Activated naive CD4-positive, alpha-beta T cell treated with anti-CD3 and anti-CD28 coated beads, Interleukin-2, amount 50 U/mL, for 16 hours (primary cell): Measurements from ENCODE around the gene NADK.

Source experiments
- DNase-seq: peaks from one replicate; pipeline ENCODE4 v3.0.0-alpha.2; 2020

The NADK gene

GRCh38 chr1:1786836-1787605 is 8.8 kb upstream of the NADK start:
- DNase-seq = no peak

DNA sequence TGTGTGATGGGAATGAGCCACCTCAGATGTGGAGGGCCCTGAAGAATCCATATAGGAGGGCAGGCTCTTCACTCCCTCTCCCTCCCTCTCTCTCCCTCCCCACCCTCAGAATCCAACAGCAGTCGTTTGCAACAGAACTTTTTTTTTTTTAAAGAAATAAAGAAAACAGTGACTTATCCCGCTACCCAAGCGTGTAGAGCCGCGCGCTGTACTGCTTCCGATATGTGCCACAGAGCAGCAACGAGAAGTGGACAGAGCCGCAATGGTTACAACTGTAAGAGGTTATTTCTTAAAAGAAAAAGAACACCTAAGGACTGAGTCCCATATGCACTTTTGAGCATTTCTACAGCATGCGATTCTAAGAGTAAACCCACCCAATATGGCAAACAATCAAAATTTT is 7.4 kb upstream of the NADK start:
- no peak for DNase-seq

- no peak for DNase-seq
Measured at GRCh38 chr1:1784933-1785332, 6.7 kb upstream of the NADK start.

DNA sequence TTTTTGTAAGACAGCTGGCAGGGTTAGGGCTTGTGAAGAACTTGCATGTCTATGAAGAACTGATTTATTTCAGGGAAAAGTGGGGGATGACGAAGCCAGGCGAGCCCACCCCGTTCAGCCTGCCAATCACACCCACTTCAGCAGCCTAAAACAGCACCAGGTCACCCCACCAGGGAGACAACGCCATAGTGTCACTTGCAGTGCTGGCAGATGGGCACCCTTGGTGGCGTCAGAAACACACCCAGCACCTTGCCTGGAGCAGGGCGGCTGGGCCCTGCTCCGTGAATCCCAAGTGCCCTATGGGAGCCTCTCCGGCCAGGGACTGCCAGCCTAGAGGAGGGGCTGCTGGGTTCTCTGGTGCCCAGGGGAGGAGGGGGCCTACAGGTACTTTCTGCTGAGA is 5.0 kb upstream of the NADK start:
- no peak for DNase-seq

DNA sequence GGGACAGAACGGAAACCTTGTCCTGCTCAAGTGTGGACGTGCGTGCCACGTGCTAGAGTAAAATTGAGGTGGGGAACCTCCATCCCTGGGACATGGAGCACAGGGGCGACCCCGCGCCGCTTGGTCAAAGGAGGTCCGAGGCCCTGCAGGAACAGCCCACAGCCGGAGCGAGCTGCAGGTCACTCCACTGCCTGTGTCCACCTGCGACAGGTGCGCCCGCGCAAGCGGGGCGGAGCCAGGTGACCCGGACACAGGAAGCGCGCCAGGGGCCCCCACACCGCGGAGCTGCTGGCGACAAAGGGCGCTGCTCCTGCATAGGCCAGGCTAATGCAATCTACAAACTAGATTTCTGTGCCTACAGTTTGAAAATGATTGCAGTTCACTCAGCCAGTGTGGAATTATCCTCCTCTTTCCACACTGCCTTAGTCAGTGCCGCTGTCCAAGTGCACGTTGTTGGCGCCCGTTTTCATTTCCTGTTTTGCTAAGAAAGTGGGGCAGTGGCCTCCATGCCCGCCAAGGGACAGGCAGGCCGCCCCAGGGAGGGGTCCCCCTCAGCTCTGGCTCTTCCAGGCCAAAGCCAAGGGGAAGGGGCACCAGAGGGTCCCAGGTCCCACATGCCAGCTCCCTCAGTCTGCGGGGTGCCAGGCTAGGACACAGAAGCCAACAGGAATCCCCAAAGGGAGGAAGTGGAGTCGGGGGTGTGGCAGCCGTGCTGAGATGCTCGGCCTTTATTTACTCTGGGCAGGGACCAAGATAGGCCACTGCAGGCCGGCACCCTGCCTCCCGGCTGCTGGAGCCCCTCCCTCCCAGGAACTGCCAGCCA is 4.3 kb upstream of the NADK start:
- no peak for DNase-seq

DNA sequence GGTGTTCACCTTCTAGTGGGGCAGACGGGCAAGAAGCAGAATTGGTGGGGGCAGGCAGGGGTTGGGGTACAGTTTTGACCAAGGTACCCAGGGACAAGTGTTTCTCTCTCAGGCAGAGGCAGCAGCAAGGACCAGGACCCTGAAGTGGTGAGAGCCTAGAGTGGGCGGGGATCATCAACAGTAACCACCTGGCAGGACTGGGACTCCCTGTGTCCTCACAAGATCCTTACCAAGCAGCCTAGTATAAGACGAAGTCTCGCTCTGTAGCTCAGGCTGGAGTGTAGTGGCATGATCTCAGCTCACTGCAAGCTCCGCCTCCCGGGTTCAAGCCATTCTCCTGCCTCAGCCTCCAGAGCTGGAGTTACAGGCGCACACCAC is 3.2 kb upstream of the NADK start:
- no peak for DNase-seq

- no peak for DNase-seq
Measured at GRCh38 chr1:1780598-1781525, 2.6 kb upstream of the NADK start.

DNA sequence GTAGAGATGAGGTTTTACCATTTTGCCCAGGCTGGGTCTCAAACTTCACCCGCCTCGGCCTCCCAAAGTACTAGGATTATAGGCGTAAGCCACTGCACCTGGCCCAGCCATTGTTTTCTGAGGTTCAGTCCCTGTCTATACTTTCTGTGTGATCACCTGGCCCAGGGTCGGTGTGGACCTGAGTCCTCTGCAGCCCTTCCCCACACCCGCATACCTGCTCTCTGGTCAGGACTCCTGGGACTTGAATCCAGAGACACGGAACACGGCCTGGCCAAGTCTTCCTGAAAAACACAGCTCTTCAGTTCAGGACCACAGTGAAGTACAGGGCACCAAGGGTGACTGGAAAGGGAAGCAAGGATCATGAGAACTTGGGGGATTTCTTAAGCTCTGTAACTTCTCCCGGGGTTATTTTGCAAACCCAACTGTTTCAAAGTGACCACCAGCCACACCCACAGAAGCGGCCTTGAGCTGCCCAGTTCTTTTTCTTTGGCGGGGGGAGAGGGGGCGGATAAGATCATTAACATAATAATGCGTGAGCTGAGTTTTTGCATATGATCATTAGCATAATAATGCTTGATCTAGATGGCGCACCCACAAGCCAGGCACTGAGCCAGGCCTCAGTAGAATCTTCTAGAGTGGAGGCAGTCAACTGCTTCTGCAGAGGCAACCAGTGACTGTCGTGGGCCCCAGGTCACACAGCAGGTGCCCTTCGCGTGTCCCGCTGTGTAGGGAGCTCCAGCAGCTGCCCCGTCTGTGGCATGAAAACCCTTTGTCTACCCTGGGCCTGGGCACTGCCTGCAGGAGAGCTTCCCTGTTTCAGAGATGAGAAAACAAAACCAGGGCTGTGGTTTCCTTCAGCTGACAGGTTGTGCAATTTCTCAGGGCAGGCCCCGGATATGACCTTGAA is 1.7 kb upstream of the NADK start:
- peak; percentile 25 for DNase-seq

GRCh38 chr1:1779320-1779675 is 1.0 kb upstream of the NADK start:
- DNase-seq = no peak

- DNase-seq = peak; percentile 78
Measured at GRCh38 chr1:1778663-1779319, 521 bp upstream of the NADK start.

DNA sequence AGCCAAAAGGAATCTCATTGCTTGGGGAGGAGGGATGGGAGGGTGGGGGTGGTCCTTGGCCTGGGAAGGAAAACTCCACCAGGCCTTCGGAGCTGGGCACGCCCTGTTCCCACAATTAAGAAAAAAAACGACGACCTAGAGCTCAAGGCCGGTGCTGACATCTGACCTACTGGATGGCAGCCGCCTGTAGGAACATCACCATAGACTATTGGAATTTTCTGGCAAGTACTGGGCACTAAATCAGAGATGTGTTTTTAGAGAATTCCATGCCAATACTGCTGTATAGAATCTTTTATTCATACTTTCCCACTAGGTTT is 729 bp downstream of the NADK start:
- no peak for DNase-seq

- DNase-seq = no peak
Measured at GRCh38 chr1:1776672-1777582, 1.3 kb downstream of the NADK start.

- no peak for DNase-seq
Measured at GRCh38 chr1:1775327-1776226, 2.7 kb downstream of the NADK start.

- DNase-seq = no peak
Measured at GRCh38 chr1:1773874-1774273, 4.4 kb downstream of the NADK start.

- DNase-seq = no peak
Measured at GRCh38 chr1:1771096-1771495, 7.2 kb downstream of the NADK start.

DNA sequence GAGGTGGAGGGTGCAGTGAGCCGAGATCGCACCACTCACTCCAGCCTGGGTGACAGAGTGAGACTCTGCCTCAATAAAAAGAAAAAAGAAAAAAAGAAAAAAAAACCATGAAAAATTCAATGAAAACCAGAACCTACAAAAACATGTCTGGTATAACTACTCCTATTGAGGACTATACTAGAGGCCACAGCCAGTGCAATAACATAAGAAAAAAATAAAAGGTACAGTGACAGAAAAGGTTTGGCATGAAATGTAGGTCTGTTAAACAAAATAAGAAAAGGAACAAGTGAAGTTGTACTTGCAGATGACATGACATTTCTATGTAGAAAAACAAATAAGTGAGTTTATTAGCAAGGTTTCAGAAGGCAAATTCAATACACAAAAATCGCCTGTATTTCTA is 8.2 kb downstream of the NADK start:
- no peak for DNase-seq

DNA sequence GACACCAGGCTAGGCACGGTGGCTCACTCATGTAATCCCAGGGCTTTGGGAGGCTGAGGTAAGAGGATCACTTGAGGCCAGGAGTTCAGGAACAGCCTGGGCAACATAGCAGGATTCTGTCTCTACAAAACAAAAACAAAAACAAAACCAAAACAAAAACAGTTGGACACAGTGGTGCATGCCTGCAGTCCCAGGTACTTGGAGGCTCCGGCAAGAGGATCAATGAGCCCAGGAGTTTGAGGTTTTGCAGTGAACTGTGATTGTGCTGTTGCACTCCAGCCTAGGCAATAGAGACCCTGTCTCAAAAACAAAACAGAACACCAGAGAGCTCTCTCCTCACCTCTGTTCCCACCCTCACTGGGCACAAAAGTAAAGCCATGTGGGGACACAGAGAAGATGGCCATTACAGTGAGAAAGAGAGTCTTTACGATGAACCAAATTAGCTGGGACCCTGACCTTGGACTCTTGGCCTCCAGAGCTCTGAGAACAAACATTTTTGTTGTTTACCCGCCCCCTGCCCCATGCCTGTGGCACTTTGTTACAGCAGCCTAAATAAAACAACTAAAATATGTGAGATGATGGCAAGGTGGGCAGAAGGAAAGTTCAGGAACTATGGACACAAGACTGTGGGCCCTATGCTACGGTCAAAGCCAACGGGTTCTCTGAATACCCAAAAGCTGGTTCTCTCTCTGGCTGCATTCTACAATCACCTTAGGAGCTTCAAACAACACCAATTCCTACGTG is 9.8 kb downstream of the NADK start:
- DNase-seq = no peak

DNA sequence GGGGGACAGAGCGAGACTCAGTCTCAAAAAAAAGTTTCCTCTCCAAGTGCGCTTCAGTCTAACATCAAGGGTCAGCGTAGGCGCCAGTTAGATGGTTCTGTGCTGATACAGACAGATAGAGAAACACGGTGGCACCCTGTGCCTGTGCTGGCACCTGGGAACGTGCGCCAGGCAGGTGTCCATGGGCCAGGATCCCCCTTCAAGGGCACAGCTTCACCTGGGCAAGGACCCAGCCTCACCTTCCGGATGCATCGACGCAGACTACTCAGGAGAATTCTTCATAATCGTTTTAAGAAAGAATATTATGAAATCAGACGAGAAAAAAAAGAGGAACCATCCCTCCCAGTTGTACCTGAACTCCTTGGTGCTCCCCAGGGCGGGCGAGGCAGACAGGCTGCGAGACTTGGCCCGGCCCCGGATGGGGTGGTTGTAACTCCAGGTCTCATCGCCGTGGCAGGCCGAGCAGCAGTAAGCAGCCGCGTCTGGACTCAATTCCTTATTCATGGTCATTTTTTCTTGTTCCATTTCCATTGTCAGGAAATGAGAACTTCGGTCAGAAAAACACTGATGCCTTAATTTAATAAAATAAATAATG is 13.3 kb downstream of the NADK start:
- DNase-seq = no peak
